Measurements from ENCODE around the gene IL23R.
A peak's percentile ranks its signal among the peaks of the same experiment; 100 is the strongest.

IL23R gene

GRCh38 chr1:67149179-67149770 lies 17.0 kb upstream of the IL23R start:
- DNase-seq (ENCODE audit: low read depth) = peak; percentile 84

GRCh38 chr1:67150931-67151330 lies 15.3 kb upstream of the IL23R start:
- DNase-seq (ENCODE audit: low read depth) = no peak

DNA sequence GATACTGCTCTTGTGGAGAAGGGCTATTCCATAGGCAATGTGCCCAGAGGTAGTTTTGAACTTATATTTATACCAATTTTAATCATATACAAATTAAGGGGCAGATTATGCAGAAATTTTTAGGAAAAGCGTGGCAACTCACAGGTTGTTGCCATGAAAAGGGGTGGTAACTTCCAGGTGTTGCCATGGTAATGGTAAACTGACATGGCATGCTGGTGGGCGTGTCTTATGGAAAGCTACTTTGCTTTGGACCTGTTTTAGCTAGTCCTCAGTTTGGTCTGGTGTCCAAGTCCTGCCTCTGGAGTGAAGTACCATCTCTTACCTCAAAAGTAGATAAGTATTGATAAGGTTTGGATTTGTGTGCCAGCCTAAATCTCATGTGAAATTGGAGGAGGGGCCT lies 7.9 kb upstream of the IL23R start:
- no peak for DNase-seq (ENCODE audit: low read depth)

GRCh38 chr1:67159233-67159632 lies 7.0 kb upstream of the IL23R start:
- peak; percentile 51 for DNase-seq (ENCODE audit: low read depth)

- DNase-seq (ENCODE audit: low read depth) = peak; percentile 86
Observed at GRCh38 chr1:67162954-67163353, 3.3 kb upstream of the IL23R start.

- no peak for DNase-seq (ENCODE audit: low read depth)
Observed at GRCh38 chr1:67165468-67166041, 699 bp upstream of the IL23R start.

- no peak for DNase-seq (ENCODE audit: low read depth)
Observed at GRCh38 chr1:67169496-67169895, 3.2 kb downstream of the IL23R start.

GRCh38 chr1:67169932-67170331 lies 3.7 kb downstream of the IL23R start:
- no peak for DNase-seq (ENCODE audit: low read depth)

GRCh38 chr1:67170751-67171573 lies 4.7 kb downstream of the IL23R start:
- no peak for DNase-seq (ENCODE audit: low read depth)

- no peak for DNase-seq (ENCODE audit: low read depth)
Observed at GRCh38 chr1:67171574-67171955, 5.3 kb downstream of the IL23R start.

- no peak for DNase-seq (ENCODE audit: low read depth)
Observed at GRCh38 chr1:67171978-67172377, 5.7 kb downstream of the IL23R start.

GRCh38 chr1:67173988-67174387 lies 7.7 kb downstream of the IL23R start:
- DNase-seq (ENCODE audit: low read depth) = no peak

DNA sequence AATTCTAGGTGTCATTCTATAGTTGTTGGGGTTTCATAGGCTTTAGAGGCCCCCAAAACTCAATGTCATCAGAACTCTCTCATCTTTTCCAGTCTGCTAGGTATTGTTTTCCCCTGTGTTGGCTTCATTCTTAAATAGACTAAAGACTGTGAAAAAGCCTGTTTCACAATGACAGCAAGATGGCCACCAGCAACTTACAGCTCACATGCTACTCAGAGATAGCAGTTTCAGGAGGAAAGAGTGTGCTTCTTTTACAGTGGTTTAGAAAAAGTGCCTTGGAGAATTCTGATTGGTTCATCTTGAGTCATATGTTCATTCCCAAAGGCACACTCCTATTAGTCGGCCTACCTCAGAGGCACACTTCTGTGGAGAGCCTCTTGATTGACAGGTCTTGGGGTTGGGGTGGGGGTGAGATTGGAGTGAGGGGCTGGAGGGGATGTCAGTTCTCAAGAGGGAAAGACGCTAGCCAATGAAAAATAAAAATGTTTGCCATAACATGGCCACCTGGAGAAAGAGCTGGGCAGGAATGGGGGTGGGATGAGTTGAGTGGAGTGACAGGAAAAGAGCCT lies 8.5 kb downstream of the IL23R start:
- no peak for DNase-seq (ENCODE audit: low read depth)

- DNase-seq (ENCODE audit: low read depth) = no peak
Observed at GRCh38 chr1:67175530-67176087, 9.4 kb downstream of the IL23R start.

DNA sequence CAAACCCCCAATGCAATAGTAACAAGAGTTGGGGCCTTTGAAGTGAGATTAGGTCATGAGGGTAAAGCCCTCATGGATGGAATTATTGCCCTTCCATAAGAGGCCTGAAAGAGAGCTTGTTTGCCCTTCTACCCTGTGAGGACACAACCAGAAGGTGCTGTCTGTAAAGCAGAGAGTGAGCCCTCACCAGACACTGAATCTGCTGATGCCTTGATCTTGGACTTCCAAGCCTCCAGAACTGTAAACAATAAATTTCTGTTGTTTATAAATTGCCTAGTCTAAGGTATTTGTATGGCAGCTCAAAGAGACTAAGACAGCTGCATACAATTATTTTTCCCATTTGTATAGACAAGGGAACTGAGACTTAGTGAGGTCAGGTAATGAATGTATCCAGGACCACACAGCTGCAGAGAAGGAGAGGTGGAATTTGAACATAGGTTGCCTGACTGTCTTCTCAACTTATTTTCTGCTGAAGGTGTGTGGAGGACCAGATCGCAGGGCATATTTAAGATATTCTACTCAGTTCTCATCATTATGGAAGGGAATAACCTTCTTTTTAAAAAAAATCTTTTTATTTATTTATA lies 18.7 kb downstream of the IL23R start:
- no peak for DNase-seq (ENCODE audit: low read depth)

GRCh38 chr1:67188137-67188536 lies 21.9 kb downstream of the IL23R start:
- no peak for DNase-seq (ENCODE audit: low read depth)

DNA sequence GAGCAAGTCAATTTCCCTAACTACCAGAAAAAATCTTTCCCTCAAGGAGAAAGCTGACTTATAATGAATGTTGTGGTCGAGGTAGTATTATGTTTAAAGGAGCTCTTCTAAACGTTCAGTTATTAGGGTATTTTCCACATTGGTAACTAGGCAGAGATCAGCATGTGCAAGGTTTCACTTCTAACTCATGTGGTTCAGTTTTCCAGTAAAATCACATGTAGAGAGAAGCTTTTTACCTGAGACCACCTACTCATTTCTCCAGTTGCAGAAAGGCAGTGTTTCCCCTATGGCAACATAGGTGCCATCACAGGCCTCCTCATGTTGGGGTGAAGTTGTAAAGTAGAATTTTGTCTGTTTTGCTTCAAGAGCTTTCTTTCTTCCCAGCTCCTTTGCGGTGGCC lies 23.7 kb downstream of the IL23R start:
- DNase-seq (ENCODE audit: low read depth) = no peak

DNA sequence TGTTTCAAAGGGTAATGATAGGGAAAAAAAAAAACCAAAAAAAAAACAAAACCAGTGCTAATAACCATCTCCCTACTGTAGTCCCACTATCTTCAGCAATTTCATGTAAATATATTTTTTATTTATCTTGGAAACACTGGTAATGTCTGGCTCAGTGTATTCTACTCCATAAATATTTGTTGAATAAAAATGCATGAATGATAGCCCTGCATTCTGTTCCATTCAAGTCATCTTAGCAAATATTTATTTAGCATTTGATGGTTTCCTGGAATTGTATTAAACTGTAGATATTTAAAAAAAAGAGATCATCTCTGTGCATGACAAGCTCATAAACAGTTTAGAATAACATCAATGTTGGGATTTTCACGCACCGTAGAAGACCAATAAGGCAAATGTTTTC lies 24.2 kb downstream of the IL23R start:
- DNase-seq (ENCODE audit: low read depth) = no peak

- no peak for DNase-seq (ENCODE audit: low read depth)
Observed at GRCh38 chr1:67190942-67191341, 24.7 kb downstream of the IL23R start.

DNA sequence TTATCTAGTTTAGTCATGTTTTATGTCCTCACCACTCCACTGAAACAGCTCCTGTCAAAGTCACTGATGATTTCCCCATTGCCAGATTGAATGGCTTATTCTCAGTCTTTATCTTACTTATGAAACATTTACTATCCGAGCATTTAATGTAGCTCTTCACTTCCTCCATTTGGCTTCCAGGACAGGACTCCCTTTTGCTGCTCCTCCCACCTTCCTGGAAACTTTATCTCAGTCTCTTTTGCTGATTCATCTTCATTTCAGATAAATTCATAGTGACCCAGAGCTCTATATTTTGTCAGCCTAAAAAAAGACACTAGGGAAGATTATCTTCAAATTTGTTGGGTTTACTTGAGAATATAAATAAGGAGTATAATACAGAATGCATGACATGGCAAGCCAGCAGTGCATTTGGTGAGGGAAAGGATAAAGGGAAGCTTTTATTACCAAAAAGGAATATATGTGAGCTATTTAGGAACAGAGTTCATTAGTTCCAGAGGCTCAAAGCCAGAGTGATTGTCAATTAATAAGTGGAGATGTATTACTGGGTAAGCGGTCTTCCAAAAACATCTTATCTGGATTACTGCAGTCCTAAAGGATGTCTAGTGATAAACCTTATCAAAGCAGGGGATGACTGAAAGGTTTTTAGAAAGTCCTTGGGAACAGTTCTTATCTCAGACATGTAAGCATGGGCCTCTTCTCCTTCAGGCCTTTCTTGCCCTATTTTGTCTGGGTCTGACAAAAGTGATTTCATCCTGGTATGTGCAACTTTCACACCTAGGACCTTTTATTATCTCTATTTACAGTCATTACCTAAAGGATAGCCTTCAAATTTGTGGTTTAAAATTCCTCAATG lies 25.6 kb downstream of the IL23R start:
- no peak for DNase-seq (ENCODE audit: low read depth)

- DNase-seq (ENCODE audit: low read depth) = no peak
Observed at GRCh38 chr1:67192902-67193301, 26.6 kb downstream of the IL23R start.

DNA sequence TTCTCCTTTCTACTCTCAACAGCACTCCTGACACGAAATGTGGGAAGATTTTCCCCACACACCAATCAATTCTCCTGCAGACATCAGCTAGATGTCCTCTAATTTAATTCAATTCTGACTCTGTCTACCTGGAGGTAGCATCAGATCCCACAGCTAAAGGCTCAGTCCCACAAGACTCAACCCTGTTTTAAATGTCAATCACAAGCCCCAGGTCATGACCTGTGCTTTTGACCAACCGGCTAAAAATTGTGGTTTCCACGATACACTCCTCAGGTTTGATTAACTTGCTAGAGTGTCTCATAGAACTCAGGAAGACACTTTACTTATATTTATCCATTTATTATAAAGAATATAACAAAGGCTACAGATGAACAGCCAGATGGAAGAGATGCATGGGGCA lies 27.4 kb downstream of the IL23R start:
- DNase-seq (ENCODE audit: low read depth) = no peak
